ENCODE measurements around the gene PRUNE2.

DNA sequence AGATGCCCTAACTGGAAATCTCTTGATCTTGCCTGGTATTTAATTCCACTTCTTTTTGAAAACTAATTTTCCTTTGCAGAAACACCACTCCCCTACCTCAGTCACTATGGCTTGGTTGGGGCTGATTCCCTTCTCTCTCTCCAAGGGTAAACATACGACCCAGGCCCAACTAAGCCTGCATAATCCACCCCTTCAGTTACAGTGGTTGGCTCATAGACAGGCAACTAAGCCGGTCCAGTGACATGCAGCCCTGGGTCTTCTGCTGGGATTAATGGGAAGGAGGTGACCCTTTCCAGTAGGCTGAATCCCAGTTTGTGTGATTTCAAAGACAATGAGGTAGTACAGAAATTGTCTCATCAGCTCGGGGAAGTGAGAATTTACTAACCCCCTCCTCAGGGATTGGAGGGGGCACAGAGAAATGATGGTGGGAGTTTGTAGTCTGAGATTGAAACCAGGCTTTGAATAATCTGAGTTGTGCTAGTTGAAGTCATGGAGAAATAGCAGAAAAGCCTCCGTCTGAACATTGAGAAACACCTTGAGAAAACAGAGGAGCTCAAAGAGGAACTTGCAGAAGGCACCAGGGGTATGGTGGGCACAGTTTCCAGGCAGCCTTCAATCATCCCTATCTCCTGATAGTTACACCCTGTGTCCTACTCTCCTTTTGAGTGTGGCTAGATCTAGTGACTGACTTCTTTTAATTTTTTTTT, 298.0 kb downstream of the PRUNE2 start:
- TF ChIP-seq, protein P1, sequence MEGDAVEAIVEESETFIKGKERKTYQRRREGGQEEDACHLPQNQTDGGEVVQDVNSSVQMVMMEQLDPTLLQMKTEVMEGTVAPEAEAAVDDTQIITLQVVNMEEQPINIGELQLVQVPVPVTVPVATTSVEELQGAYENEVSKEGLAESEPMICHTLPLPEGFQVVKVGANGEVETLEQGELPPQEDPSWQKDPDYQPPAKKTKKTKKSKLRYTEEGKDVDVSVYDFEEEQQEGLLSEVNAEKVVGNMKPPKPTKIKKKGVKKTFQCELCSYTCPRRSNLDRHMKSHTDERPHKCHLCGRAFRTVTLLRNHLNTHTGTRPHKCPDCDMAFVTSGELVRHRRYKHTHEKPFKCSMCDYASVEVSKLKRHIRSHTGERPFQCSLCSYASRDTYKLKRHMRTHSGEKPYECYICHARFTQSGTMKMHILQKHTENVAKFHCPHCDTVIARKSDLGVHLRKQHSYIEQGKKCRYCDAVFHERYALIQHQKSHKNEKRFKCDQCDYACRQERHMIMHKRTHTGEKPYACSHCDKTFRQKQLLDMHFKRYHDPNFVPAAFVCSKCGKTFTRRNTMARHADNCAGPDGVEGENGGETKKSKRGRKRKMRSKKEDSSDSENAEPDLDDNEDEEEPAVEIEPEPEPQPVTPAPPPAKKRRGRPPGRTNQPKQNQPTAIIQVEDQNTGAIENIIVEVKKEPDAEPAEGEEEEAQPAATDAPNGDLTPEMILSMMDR (IDR thresholded peaks at IDR 0.05 in 2 of 3, conservative IDR thresholded peaks at IDR 0.05 in 1 of 3; ENCODE audit: borderline replicate concordance in 1 of 3, insufficient read depth in 1 of 3, low read depth in 2 of 3, low read length in 2 of 3): no peak
- TF ChIP-seq JUND (IDR thresholded peaks at IDR 0.05) (no peak), POLR2A (IDR thresholded peaks at IDR 0.05; ENCODE audit: borderline replicate concordance, extremely low read depth, insufficient read depth, insufficient read length) (no peak), YY1 (IDR thresholded peaks at IDR 0.05; ENCODE audit: extremely low read depth, insufficient replicate concordance, low read depth, low read length) (no peak)
- TF ChIP-seq, protein P2, sequence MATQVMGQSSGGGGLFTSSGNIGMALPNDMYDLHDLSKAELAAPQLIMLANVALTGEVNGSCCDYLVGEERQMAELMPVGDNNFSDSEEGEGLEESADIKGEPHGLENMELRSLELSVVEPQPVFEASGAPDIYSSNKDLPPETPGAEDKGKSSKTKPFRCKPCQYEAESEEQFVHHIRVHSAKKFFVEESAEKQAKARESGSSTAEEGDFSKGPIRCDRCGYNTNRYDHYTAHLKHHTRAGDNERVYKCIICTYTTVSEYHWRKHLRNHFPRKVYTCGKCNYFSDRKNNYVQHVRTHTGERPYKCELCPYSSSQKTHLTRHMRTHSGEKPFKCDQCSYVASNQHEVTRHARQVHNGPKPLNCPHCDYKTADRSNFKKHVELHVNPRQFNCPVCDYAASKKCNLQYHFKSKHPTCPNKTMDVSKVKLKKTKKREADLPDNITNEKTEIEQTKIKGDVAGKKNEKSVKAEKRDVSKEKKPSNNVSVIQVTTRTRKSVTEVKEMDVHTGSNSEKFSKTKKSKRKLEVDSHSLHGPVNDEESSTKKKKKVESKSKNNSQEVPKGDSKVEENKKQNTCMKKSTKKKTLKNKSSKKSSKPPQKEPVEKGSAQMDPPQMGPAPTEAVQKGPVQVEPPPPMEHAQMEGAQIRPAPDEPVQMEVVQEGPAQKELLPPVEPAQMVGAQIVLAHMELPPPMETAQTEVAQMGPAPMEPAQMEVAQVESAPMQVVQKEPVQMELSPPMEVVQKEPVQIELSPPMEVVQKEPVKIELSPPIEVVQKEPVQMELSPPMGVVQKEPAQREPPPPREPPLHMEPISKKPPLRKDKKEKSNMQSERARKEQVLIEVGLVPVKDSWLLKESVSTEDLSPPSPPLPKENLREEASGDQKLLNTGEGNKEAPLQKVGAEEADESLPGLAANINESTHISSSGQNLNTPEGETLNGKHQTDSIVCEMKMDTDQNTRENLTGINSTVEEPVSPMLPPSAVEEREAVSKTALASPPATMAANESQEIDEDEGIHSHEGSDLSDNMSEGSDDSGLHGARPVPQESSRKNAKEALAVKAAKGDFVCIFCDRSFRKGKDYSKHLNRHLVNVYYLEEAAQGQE (IDR thresholded peaks at IDR 0.05; ENCODE audit: low read depth): no peak

Data from HCT116 (cell line).